Measurements from ENCODE around the gene MSMP.
A peak's percentile ranks its signal among the peaks of the same experiment; 100 is the strongest.

MSMP gene

GRCh38 chr9:35754264-35754663 is at the start of gene MSMP:
Gene MSMP (minus strand): TSS chr9:35754276. CDS start chr9:35754129, 147 bp downstream.
- no peak within 1 kb of the TSS for H3K4me3 ChIP-seq (ENCODE audit: low read depth, low read length)

GRCh38 chr9:35801328-35802128 is 47.5 kb upstream of the MSMP start:
- no peak overlapping the region for H3K4me3 ChIP-seq (ENCODE audit: low read depth, low read length)

DNA sequence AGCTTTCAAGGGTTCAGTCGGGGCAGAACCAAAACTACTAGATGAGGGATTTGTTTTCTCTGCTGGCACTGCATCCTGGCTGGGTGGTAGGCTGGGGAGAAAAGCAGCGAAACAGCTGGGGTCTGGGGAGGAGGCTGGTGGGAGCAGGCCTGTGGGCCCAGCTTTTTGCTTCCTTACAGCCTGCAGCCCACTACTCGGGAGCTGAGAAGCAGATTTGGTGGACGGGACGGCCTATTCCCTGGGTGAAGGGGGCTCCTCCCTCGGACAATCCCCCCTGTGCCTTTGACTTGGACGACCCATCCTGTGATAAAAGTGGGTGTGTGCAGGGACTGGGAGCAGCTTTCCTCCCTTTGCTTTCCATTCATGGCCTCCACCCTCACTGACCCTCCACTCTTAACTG is 46.5 kb upstream of the MSMP start:
- no peak overlapping the region for H3K4me3 ChIP-seq (ENCODE audit: low read depth, low read length)

- H3K4me3 ChIP-seq (ENCODE audit: low read depth, low read length): no peak overlapping the region
These were observed 44.7 kb upstream of the MSMP start for GRCh38 chr9:35798658-35799374.

GRCh38 chr9:35797311-35798109 is 43.4 kb upstream of the MSMP start:
- H3K4me3 ChIP-seq (ENCODE audit: low read depth, low read length): no peak overlapping the region

- no peak overlapping the region for H3K4me3 ChIP-seq (ENCODE audit: low read depth, low read length)
These were observed 41.6 kb upstream of the MSMP start for GRCh38 chr9:35795695-35796094.

DNA sequence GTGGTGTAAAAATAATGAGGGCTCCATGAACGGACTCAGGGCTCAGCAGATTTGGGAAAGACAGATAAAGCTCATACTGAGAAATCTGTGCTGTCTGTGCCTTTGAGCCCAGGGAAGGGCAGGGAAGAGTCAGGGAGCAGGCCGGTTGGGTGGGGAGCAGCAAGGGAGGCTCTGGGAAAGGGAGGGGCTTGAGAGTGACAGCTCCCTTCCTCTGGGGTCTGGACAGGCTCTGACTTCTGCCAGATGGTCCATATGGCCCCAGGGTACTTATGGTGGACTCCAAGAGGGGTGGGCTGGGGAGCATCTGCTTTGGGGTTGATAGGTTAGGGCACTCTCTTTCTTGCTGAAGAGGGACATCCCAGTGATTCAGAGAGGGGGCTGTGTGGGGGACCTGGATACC is 39.4 kb upstream of the MSMP start:
- no peak overlapping the region for H3K4me3 ChIP-seq (ENCODE audit: low read depth, low read length)

DNA sequence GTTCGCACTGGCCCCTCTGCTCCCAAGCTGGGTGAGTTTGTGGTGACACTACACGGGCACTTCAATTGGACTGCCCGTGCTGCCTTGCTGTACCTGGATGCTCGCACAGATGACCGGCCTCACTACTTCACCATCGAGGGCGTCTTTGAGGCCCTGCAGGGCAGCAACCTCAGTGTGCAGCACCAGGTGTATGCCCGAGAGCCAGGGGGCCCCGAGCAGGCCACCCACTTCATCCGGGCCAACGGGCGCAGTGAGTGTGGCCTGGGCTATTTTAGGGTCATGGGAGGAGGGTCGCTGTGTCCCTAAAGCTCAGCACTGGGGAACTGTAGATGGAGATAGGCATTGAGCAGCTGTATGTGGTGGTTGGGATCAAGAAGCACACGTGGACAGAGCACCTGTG is 38.8 kb upstream of the MSMP start:
- no peak overlapping the region for H3K4me3 ChIP-seq (ENCODE audit: low read depth, low read length)

GRCh38 chr9:35792024-35792813 is 38.1 kb upstream of the MSMP start:
- H3K4me3 ChIP-seq (ENCODE audit: low read depth, low read length): no peak overlapping the region

DNA sequence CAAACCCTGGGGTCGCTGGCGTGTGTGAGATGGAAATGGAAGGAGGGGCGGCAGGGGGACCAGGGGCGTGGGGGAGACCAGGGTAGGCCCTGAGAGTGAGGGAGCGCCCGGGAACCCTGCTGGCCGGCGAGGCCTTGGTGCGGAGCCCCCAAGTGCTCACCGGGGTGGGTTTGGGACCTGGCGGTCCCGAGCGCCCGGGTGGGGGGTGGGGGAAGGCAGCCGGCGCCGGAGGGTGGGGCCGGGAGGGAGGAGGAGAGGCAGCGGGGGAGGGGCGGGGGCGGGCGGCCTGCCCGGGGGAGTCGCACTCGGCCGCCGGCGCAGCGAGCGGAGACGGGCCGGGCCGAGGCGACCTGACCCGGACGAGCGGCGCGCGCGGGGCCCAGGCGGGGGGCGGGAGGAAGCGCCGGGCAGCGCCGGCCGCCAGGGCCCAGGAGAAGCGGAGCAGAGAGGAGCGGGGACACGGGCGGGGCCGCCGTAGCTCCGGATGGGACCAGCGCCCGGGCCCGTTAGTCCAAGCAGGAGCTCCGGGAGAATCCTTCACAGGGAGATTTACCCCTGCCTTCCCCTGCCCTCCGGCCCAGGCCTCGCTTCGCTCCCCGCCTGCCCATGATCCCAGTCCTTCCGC is 37.3 kb upstream of the MSMP start, which contains the start of gene NPR2:
Gene NPR2 (plus strand): TSS at position 295 of the 625 bp plus-strand sequence. CDS start 818 bp downstream, outside the sequence.
- peak within 1 kb of the TSS; percentile 50 for H3K4me3 ChIP-seq (ENCODE audit: low read depth, low read length)

GRCh38 chr9:35790385-35791296 is 36.6 kb upstream of the MSMP start:
- peak overlapping the region; percentile 24 for H3K4me3 ChIP-seq (ENCODE audit: low read depth, low read length)

DNA sequence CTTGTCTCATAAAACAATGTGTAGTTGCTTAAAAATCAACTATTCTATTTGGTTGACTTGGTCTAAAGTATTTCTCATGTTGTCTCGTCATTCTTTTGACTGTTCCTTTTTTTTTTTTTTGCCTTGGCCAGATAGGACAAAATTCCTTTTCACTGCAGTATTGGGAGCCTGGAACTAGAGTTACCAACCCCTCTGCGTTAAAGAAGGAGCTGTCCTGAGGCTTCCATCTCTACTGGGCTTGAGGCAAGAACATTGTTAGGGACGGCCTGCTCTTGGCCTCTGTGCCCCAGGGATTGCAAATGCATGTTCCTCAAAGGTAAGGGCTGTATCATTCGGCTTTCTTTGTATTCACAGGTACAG is 35.9 kb upstream of the MSMP start:
- no peak overlapping the region for H3K4me3 ChIP-seq (ENCODE audit: low read depth, low read length)

GRCh38 chr9:35789541-35789940 is 35.5 kb upstream of the MSMP start:
- H3K4me3 ChIP-seq (ENCODE audit: low read depth, low read length): no peak overlapping the region

DNA sequence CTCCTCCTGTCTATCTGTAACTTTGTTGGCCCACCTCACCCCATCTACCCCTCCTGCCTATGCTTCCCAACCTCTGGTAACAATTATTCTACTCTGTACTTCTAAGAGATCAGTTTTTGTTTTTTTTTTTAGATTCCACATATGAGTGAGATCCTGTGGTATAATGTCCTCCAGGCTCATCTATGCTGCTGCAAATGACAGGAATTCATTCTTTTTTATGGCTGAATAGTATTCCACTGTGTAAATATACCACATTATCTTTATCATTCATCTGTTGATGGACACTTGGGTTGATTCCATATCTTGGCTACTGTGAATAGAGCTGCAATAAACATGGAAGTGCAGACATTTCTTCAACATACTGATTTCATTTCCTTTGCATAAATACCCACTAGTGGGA is 29.3 kb upstream of the MSMP start:
- H3K4me3 ChIP-seq (ENCODE audit: low read depth, low read length): no peak overlapping the region

DNA sequence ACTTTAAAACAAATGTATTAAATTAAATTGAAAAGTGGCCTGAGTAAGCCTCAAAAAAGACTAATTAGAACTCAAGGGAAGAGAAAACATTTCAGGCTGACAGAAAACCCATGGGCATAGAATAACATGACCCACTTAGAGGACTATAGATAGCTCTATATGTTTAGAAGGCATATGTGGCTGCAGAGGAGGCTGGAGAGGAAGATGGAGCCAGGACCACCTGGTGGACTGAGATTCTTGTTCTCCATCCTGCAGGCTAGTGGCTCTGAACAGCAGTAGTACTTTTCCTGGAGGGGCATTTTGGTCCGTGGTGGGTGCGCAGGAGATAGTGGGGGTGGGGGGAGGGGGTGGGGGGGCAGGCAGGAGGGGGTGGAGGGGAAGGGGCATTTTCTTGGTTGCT is 27.0 kb upstream of the MSMP start:
- no peak overlapping the region for H3K4me3 ChIP-seq (ENCODE audit: low read depth, low read length)

DNA sequence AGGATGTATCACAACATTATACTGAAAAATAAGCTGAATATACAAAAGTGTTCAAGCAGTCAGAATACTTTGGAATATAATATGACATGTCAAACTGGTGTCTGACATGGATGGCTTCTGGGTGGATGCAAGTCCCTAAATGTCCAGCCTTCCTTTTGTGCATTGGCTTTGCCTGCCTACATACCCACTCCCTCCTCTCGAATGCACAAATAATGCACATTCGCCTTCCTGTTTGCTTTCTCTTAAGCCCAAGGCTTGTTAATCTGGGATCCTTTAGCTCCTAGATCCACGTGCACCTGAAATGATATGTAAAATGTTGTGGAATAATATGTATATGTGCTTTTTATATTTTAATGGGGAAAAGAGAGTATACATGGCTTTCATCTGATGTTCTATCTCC is 24.4 kb upstream of the MSMP start:
- H3K4me3 ChIP-seq (ENCODE audit: low read depth, low read length): no peak overlapping the region

GRCh38 chr9:35776018-35776417 is 21.9 kb upstream of the MSMP start:
- no peak overlapping the region for H3K4me3 ChIP-seq (ENCODE audit: low read depth, low read length)

- H3K4me3 ChIP-seq (ENCODE audit: low read depth, low read length): no peak overlapping the region
These were observed 21.0 kb upstream of the MSMP start for GRCh38 chr9:35774907-35775635.

- H3K4me3 ChIP-seq (ENCODE audit: low read depth, low read length): no peak overlapping the region
These were observed 17.9 kb upstream of the MSMP start for GRCh38 chr9:35771943-35772342.

Measured in iPS-11a (cell line).